KMS-11 (cell line): Measurements from ENCODE around the gene TAOK1.

ENCODE experiments used
- H2AFZ ChIP-seq: fragments of 200-600 bp; sonication (generic); 2 replicates; pipeline ENCODE4 v1.6.1; 2016; ENCODE audit warnings: antibody characterized with exemption, mixed run types, low read depth
- H3K27ac ChIP-seq: fragments of 200-600 bp; sonication (generic); 2 replicates; pipeline ENCODE4 v1.6.1; 2016; ENCODE audit warnings: mild to moderate bottlenecking, mixed run types
- H3K27me3 ChIP-seq: fragments of 200-600 bp; sonication (generic); 2 replicates; pipeline ENCODE4 v1.6.1; 2017; ENCODE audit warnings: mild to moderate bottlenecking, low read depth, mixed run types, moderate library complexity; ENCODE audit not compliant: insufficient read depth
- H3K36me3 ChIP-seq: fragments of 200-600 bp; sonication (generic); 2 replicates; pipeline ENCODE4 v1.6.1; 2017; ENCODE audit warnings: mild to moderate bottlenecking, mixed run types; ENCODE audit not compliant: insufficient read depth
- H3K4me1 ChIP-seq: fragments of 200-600 bp; sonication (generic); 2 replicates; pipeline ENCODE4 v1.6.1; 2016; ENCODE audit warnings: mild to moderate bottlenecking, low read depth, mixed run types; ENCODE audit not compliant: poor library complexity, severe bottlenecking
- H3K4me2 ChIP-seq: fragments of 200-600 bp; sonication (generic); 2 replicates; pipeline ENCODE4 v1.7.0; 2016; ENCODE audit warnings: mild to moderate bottlenecking, mixed run types
- H3K4me3 ChIP-seq: fragments of 200-600 bp; sonication (generic); IDR thresholded peaks from 2 replicates; pipeline ENCODE4 v1.6.1; 2017; ENCODE audit warnings: low read depth, low read length, mixed read lengths; ENCODE audit not compliant: insufficient read depth
- H3K79me2 ChIP-seq: fragments of 200-600 bp; sonication (generic); 2 replicates; pipeline ENCODE4 v1.6.1; 2016; ENCODE audit warnings: low read depth, mixed run types; ENCODE audit not compliant: insufficient read depth
- H3K9ac ChIP-seq: fragments of 200-600 bp; sonication (generic); 2 replicates; pipeline ENCODE4 v1.6.1; 2016; ENCODE audit warnings: mild to moderate bottlenecking, mixed run types
- H4K20me1 ChIP-seq: fragments of 200-600 bp; sonication (generic); 2 replicates; pipeline ENCODE4 v1.6.1; 2016; ENCODE audit warnings: mild to moderate bottlenecking, mixed run types; ENCODE audit not compliant: insufficient read depth
- TF ChIP-seq, protein P1 (sequence below): fragments of 200-600 bp; sonication (generic); conservative IDR thresholded peaks from 2 replicates; pipeline ENCODE4 v1.6.1; 2017; ENCODE audit warnings: low read depth, mild to moderate bottlenecking, antibody characterized with exemption, low read length, moderate library complexity, mixed read lengths

Gene TAOK1

DNA sequence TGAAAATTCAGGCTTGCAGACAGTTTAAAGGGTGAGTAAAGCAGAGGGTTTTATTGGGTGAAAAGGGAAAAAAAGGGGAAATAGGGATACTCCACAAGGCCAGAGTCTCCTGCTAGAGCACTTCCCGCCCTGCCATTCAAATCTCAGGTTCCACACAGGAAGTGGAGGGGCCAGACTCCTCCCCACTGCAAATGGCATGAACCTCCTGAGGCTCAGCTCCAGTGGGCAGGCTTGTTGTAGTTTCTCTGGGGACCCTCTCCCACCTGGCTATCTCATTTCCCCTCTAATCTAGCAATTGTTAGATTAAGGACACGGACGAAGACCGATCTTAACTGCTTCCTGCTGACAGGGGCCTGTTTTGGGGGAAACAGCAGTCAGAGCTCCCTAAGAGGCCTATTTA, 43.4 kb downstream of the TAOK1 start:
- no peak overlapping the region for H2AFZ ChIP-seq
- H3K4me2 ChIP-seq, result no peak overlapping the region
- no peak overlapping the region for H3K9ac ChIP-seq

GRCh38 chr17:29434550-29434949, 44.4 kb downstream of the TAOK1 start:
- H3K36me3 ChIP-seq, result no peaks in the 10 kb centered on the region
- H4K20me1 ChIP-seq, result no peaks in the 10 kb centered on the region
- H3K79me2 ChIP-seq, result peaks cover 39% of the 10 kb centered on the region; the same call in 1 of the 2 replicates
- no peak overlapping the region for H3K4me3 ChIP-seq
- H3K4me1 ChIP-seq, result no peaks in the 10 kb centered on the region
- H3K4me2 ChIP-seq, result no peak overlapping the region
- no peak overlapping the region for H3K27ac ChIP-seq
- H3K9ac ChIP-seq, result no peak overlapping the region
- H3K27me3 ChIP-seq, result no peaks in the 10 kb centered on the region
- TF ChIP-seq, protein P1, sequence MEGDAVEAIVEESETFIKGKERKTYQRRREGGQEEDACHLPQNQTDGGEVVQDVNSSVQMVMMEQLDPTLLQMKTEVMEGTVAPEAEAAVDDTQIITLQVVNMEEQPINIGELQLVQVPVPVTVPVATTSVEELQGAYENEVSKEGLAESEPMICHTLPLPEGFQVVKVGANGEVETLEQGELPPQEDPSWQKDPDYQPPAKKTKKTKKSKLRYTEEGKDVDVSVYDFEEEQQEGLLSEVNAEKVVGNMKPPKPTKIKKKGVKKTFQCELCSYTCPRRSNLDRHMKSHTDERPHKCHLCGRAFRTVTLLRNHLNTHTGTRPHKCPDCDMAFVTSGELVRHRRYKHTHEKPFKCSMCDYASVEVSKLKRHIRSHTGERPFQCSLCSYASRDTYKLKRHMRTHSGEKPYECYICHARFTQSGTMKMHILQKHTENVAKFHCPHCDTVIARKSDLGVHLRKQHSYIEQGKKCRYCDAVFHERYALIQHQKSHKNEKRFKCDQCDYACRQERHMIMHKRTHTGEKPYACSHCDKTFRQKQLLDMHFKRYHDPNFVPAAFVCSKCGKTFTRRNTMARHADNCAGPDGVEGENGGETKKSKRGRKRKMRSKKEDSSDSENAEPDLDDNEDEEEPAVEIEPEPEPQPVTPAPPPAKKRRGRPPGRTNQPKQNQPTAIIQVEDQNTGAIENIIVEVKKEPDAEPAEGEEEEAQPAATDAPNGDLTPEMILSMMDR, result no peak
- no peak overlapping the region for H2AFZ ChIP-seq

More for the DNA sequence above, 43.4 kb downstream of the TAOK1 start:
- H4K20me1 ChIP-seq, result no peaks in the 10 kb centered on the region
- no peak overlapping the region for H3K4me3 ChIP-seq
- no peaks in the 10 kb centered on the region for H3K27me3 ChIP-seq
- peaks cover 39% of the 10 kb centered on the region; the same call in 1 of the 2 replicates for H3K79me2 ChIP-seq
- no peak overlapping the region for H3K27ac ChIP-seq
- no peaks in the 10 kb centered on the region for H3K36me3 ChIP-seq
- no peaks in the 10 kb centered on the region for H3K4me1 ChIP-seq
- TF ChIP-seq, protein P1, result no peak

GRCh38 chr17:29442451-29442850, 52.3 kb downstream of the TAOK1 start:
- Histone ChIP-seq H3K79me2 (no peaks in the 10 kb centered on the region; the same call in 1 of the 2 replicates), H3K4me1 (no peaks in the 10 kb centered on the region), H3K27ac (no peak overlapping the region), H2AFZ (no peak overlapping the region), H3K27me3 (no peaks in the 10 kb centered on the region), H3K4me3 (no peak overlapping the region), H3K9ac (no peak overlapping the region), H3K36me3 (no peaks in the 10 kb centered on the region), H4K20me1 (no peaks in the 10 kb centered on the region), H3K4me2 (no peak overlapping the region)
- TF ChIP-seq, protein P1, result no peak

DNA sequence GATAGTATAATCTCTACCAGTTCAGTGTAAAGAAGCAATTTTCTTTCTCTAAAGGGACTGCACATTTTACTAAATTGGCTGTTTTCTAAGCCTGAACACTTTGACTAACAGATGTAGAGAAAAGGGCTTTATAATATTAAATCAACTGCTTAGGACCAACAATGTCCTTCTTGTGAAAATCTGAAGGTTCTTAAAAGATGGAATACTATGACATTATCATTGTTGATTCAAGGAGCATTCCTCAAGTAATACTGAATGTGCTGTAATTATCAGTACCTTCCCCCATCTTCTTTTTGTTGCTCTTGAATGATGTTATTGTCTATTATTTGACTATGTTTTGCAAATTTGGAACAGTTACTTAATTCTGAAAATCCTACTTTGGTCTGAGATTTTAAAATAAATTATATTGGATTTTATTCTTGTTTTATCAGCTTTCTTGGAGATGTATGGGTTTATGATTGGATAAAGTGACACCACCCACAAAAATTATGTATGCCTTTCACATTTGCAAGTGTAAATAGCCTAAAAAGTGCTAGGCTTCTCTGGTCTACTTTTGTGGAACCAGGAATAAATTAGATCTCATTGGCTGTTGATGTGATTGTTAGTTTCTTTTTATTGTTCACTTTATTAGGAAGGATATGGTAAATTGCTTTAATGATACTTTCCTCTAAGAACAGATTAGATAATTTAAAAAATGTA, 53.0 kb downstream of the TAOK1 start:
- peaks cover 5% of the 10 kb centered on the region; the same call in 1 of the 2 replicates for H3K79me2 ChIP-seq
- H3K27me3 ChIP-seq, result no peaks in the 10 kb centered on the region
- H3K36me3 ChIP-seq, result no peaks in the 10 kb centered on the region

More for the DNA sequence above, 53.0 kb downstream of the TAOK1 start:
- Histone ChIP-seq H3K9ac (no peak overlapping the region), H3K4me2 (no peak overlapping the region), H3K4me3 (no peak overlapping the region), H4K20me1 (no peaks in the 10 kb centered on the region), H3K4me1 (no peaks in the 10 kb centered on the region), H3K27ac (no peak overlapping the region), H2AFZ (no peak overlapping the region)
- TF ChIP-seq, protein P1, result no peak
